ENCODE results near the gene IL1R2.

IL1R2 gene

GRCh38 chr2:101995019-101995418 lies 3.3 kb downstream of the IL1R2 start:
- H3K4me3 ChIP-seq (replicated peaks; ENCODE audit: low read depth, low read length), result no peak overlapping the region
- TF ChIP-seq CTCF (IDR thresholded peaks at IDR 0.05; ENCODE audit: low read depth, low read length, missing control alignments), result no peak
- no peak for DNase-seq (ENCODE audit: extremely low read depth, low read depth)

GRCh38 chr2:101995804-101996203 lies 4.0 kb downstream of the IL1R2 start:
- no peak overlapping the region for H3K4me3 ChIP-seq (replicated peaks; ENCODE audit: low read depth, low read length)
- TF ChIP-seq CTCF (IDR thresholded peaks at IDR 0.05; ENCODE audit: low read depth, low read length, missing control alignments), result no peak
- no peak for DNase-seq (ENCODE audit: extremely low read depth, low read depth)

- no peak overlapping the region for H3K4me3 ChIP-seq (replicated peaks; ENCODE audit: low read depth, low read length)
- no peak for TF ChIP-seq CTCF (IDR thresholded peaks at IDR 0.05; ENCODE audit: low read depth, low read length, missing control alignments)
- no peak for DNase-seq (ENCODE audit: extremely low read depth, low read depth)
Measured at GRCh38 chr2:101998556-101998895, 6.8 kb downstream of the IL1R2 start.

- no peak for DNase-seq (ENCODE audit: extremely low read depth, low read depth)
- H3K4me3 ChIP-seq (replicated peaks; ENCODE audit: low read depth, low read length), result no peak overlapping the region
- TF ChIP-seq CTCF (IDR thresholded peaks at IDR 0.05; ENCODE audit: low read depth, low read length, missing control alignments), result no peak
Measured at GRCh38 chr2:101998896-101999789, 7.4 kb downstream of the IL1R2 start.

- TF ChIP-seq CTCF (IDR thresholded peaks at IDR 0.05; ENCODE audit: low read depth, low read length, missing control alignments), result no peak
- H3K4me3 ChIP-seq (replicated peaks; ENCODE audit: low read depth, low read length), result no peak overlapping the region
- no peak for DNase-seq (ENCODE audit: extremely low read depth, low read depth)
Measured at GRCh38 chr2:102000012-102000411, 8.3 kb downstream of the IL1R2 start.

- H3K4me3 ChIP-seq (replicated peaks; ENCODE audit: low read depth, low read length), result no peak overlapping the region
- TF ChIP-seq CTCF (IDR thresholded peaks at IDR 0.05; ENCODE audit: low read depth, low read length, missing control alignments), result no peak
- no peak for DNase-seq (ENCODE audit: extremely low read depth, low read depth)
Measured at GRCh38 chr2:102000813-102001766, 9.3 kb downstream of the IL1R2 start.
